SH-SY5Y (cell line): ENCODE results near the gene KNOP1.

Experiments
- GATA2 ChIP-seq: IDR thresholded peaks from 2 replicates; pipeline ENCODE4 v1.6.1; 2011; ENCODE audit warnings: mild to moderate bottlenecking, low read depth, low read length
- GATA3 ChIP-seq: IDR thresholded peaks from 2 replicates; pipeline ENCODE4 v1.6.1; 2011; ENCODE audit warnings: low read depth, mild to moderate bottlenecking, low read length, moderate library complexity

DNA sequence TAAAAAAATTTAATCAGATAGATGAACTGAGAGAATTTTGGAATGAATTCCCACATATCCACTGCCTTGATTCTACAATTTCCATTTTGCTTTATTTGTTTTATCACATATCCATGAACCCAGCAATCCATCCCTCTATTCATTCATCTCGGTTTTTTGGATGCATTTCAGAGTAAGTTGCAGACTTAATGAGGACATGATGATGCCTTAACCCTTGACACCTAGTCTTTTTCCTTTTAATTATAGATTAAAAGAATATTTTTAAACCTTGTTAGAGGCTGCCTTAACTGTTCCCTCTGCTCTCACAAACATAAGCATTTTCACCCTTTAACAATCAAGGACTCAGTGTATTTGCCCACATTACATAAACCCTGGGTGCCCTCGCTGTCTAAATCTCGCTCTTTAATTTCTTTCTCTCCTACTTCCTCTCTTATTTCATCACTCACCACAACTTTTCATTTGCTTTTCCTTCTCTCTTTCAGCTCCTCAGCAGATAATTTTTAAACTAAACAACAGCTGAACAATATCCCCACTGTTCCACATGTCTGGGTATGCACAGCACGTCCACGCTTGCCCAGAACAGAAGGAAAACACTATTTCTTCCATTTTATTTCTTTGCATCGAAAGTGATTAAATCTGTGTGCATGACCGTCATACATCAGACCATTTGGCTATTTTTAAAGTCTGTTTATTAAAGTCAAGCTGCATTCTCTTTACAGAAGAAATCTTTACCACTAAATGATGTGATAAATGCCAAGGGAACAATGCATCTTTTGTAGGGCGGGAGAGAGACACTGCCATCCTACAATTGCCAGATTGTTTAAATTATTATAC is 40.0 kb upstream of the KNOP1 start:
- TF ChIP-seq GATA2 (no peak), GATA3 (no peak)
